Measurements from ENCODE around the gene ISG15. TPM values are rescaled to one million over a fixed set of nuclear protein-coding genes. Genes with fewer than 3 reads are reported as not detected.

The ISG15 gene
- total and polyA plus RNA-seq, 2 of the 13 experiments (the other 11 are each of a cell fraction or from before 2014, with no cell fraction given), result 42.1 to 54.9 TPM

- peak; percentile 72; the same call in 1 of the 2 replicates for TF ChIP-seq STAT6 (CRISPR knock-in tag; IDR thresholded peaks at IDR 0.05; ENCODE audit: borderline replicate concordance)
- no peak for TF ChIP-seq ZNF7 (CRISPR knock-in tag; IDR thresholded peaks at IDR 0.05)
- no peak for TF ChIP-seq ZNF558 (CRISPR knock-in tag; IDR thresholded peaks at IDR 0.05; ENCODE audit: borderline replicate concordance)
- no peak for TF ChIP-seq KMT2A (CRISPR knock-in tag; IDR thresholded peaks at IDR 0.05)
- TF ChIP-seq NFYC (CRISPR knock-in tag; IDR thresholded peaks at IDR 0.05), result no peak
- TF ChIP-seq, protein P1, sequence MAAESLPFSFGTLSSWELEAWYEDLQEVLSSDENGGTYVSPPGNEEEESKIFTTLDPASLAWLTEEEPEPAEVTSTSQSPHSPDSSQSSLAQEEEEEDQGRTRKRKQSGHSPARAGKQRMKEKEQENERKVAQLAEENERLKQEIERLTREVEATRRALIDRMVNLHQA (CRISPR knock-in tag; IDR thresholded peaks at IDR 0.05), result no peak
- no peak for TF ChIP-seq ZNF513 (CRISPR knock-in tag; conservative IDR thresholded peaks at IDR 0.05)
- no peak for TF ChIP-seq U2AF2 (IDR thresholded peaks at IDR 0.05; ENCODE audit: low read depth, low read length)
These were observed 8.3 kb upstream of the ISG15 start (continued) for GRCh38 chr1:1004780-1005697.

All from HepG2 (cell line).